ENCODE data around the gene SMURF1.

GRCh38 chr7:99008921-99009530 lies 134.9 kb downstream of the SMURF1 start:
- TF ChIP-seq CBX5 (IDR thresholded peaks at IDR 0.05; ENCODE audit: low read depth, low read length) (no peak), CTCF (IDR thresholded peaks at IDR 0.05; ENCODE audit: control extremely low read depth in 1 of 3, insufficient read depth in 1 of 3, low read depth in 1 of 3, low read length in 3 of 3) (no peak), RFX5 (IDR thresholded peaks at IDR 0.05; ENCODE audit: borderline replicate concordance, low read depth, low read length) (no peak), RNF2 (IDR thresholded peaks at IDR 0.05; ENCODE audit: borderline replicate concordance, low read depth, low read length, missing control alignments, poor library complexity, severe bottlenecking) (no peak), USF2 (IDR thresholded peaks at IDR 0.05; ENCODE audit: low read length) (no peak), BCL11A (IDR thresholded peaks at IDR 0.05; ENCODE audit: low read depth in 2 of 2, low read length in 2 of 2) (no peak)

Measured in H1 (cell line).